SK-N-SH (cell line): Measurements from ENCODE around the gene POLDIP3. TPM values are rescaled to one million over a fixed set of nuclear protein-coding genes. Genes with fewer than 3 reads are reported as not detected.

Source experiments
- CTCF ChIA-PET: fragments of 300-600, 350-600 bp; formaldehyde crosslinking; extraction: SDS; loops from one replicate; lab custom pipeline; 2021; lab: Yijun Ruan, JAX
- POLR2A ChIA-PET: fragments of 350-600 bp; sonication (Branson Sonifier 250); formaldehyde crosslinking; extraction: SDS; loops from one replicate; lab custom pipeline; 2020; ENCODE audit warnings: antibody characterized with exemption, inconsistent platforms; lab: Yijun Ruan, JAX
- DNase-seq: peaks from one replicate; pipeline ENCODE4 v3.0.0; 2012
- H2AFZ ChIP-seq: fragments of 200-600 bp; sonication (generic); 2 replicates; pipeline ENCODE4 v1.8.1; 2016; ENCODE audit warnings: antibody characterized with exemption, mild to moderate bottlenecking, low read depth
- H3F3A ChIP-seq: fragments of 200-600 bp; sonication (generic); replicated peaks from 2 replicates; pipeline ENCODE3; 2016; ENCODE audit warnings: antibody characterized with exemption, mild to moderate bottlenecking; ENCODE audit not compliant: insufficient read depth
- H3K27ac ChIP-seq, 2 experiments: fragments of 200-500 bp in 1 of 2; fragments of 200-600 bp in 1 of 2; sonication (Bioruptor generic) in 1 of 2; sonication (generic), shearing (Covaris generic) in 1 of 2; 2 replicates each; pipeline versions ENCODE4 v1.5.1 to v1.6.1; 2014 to 2016; ENCODE audit warnings: low read depth in 2 of 2, inconsistent platforms in 1 of 2, low read length in 1 of 2, mild to moderate bottlenecking in 1 of 2, mixed read lengths in 1 of 2
- H3K27me3 ChIP-seq: fragments of 200-600 bp; sonication (generic), shearing (Covaris generic); 2 replicates; pipeline ENCODE4 v1.6.1; 2016; ENCODE audit warnings: mixed run types; ENCODE audit not compliant: insufficient read depth
- H3K36me3 ChIP-seq, 2 experiments: fragments of 200-500 bp in 1 of 2; fragments of 200-600 bp in 1 of 2; sonication (Bioruptor generic) in 1 of 2; sonication (generic) in 1 of 2; replicated peaks in 1 of 2; 2 replicates each; pipeline versions ENCODE3 to v1.5.1; 2014 to 2016; ENCODE audit warnings: low read length in 1 of 2, mild to moderate bottlenecking in 1 of 2; ENCODE audit not compliant: insufficient read depth in 2 of 2, control insufficient read depth in 1 of 2
- H3K4me1 ChIP-seq, 2 experiments: fragments of 200-500 bp in 1 of 2; fragments of 200-600 bp in 1 of 2; sonication (Bioruptor generic) in 1 of 2; sonication (generic), shearing (Covaris generic) in 1 of 2; 2 replicates each; pipeline versions ENCODE4 v1.5.1 to v1.6.1; 2014 to 2016; ENCODE audit warnings: low read depth in 1 of 2, low read length in 1 of 2, mixed run types in 1 of 2; ENCODE audit not compliant: insufficient read depth in 2 of 2, control insufficient read depth in 1 of 2
- H3K4me2 ChIP-seq: fragments of 200-600 bp; sonication (generic), shearing (Covaris generic); 2 replicates; pipeline ENCODE4 v1.6.1; 2017; ENCODE audit warnings: mixed run types
- H3K4me3 ChIP-seq, 2 experiments: fragments of 200-500 bp in 1 of 2; fragments of 200-600 bp in 1 of 2; sonication (Bioruptor generic) in 1 of 2; sonication (generic), shearing (Covaris generic) in 1 of 2; 2 replicates each; pipeline versions ENCODE4 v1.5.1 to v1.8.1; 2014 to 2016; ENCODE audit warnings: low read depth in 2 of 2, inconsistent platforms in 1 of 2, low read length in 1 of 2, mild to moderate bottlenecking in 1 of 2, mixed read lengths in 1 of 2, moderate library complexity in 1 of 2
- H3K79me2 ChIP-seq: fragments of 200-600 bp; sonication (generic); 2 replicates; pipeline ENCODE4 v1.8.1; 2017; ENCODE audit warnings: mild to moderate bottlenecking; ENCODE audit not compliant: insufficient read depth
- H3K9ac ChIP-seq: fragments of 200-600 bp; sonication (generic); 2 replicates; pipeline ENCODE4 v1.6.1; 2017; ENCODE audit warnings: mixed run types
- H3K9me2 ChIP-seq: fragments of 200-600 bp; sonication (generic); 2 replicates; pipeline ENCODE4 v1.6.1; 2017; ENCODE audit warnings: mixed run types
- H3K9me3 ChIP-seq: fragments of 200-600 bp; sonication (generic); 2 replicates; pipeline ENCODE4 v1.6.1; 2017; ENCODE audit warnings: mixed run types, mild to moderate bottlenecking, moderate library complexity
- H4K20me1 ChIP-seq: fragments of 200-600 bp; sonication (generic); 2 replicates; pipeline ENCODE4 v1.6.1; 2017; ENCODE audit warnings: mild to moderate bottlenecking, mixed run types; ENCODE audit not compliant: insufficient read depth
- CHD2 ChIP-seq: fragments of 150-350 bp; IDR thresholded peaks from 2 replicates; pipeline ENCODE4 v1.6.1; 2018; ENCODE audit warnings: low read length; ENCODE audit not compliant: partially characterized antibody
- ELF1 ChIP-seq: IDR thresholded peaks from 2 replicates; pipeline ENCODE4 v1.4.0; 2012
- EP300 ChIP-seq, 2 experiments: IDR thresholded peaks; 2 replicates each; pipeline versions ENCODE4 v1.4.0 to v1.6.1; 2012; ENCODE audit warnings: borderline replicate concordance in 1 of 2, low read depth in 1 of 2, low read length in 1 of 2
- FOXJ3 ChIP-seq: sonication (generic); formaldehyde crosslinking; IDR thresholded peaks from 2 replicates; pipeline ENCODE4 v1.5.1; 2020; ENCODE audit warnings: mild to moderate bottlenecking, missing genetic modification reagents
- GABPA ChIP-seq: IDR thresholded peaks from 2 replicates; pipeline ENCODE4 v1.4.0; 2012; ENCODE audit warnings: low read depth, mild to moderate bottlenecking
- GATA2 ChIP-seq: sonication (generic); formaldehyde crosslinking; IDR thresholded peaks from 2 replicates; pipeline ENCODE4 v1.5.0; 2020; ENCODE audit warnings: mild to moderate bottlenecking, missing genetic modification reagents
- JUND ChIP-seq: IDR thresholded peaks from 2 replicates; pipeline ENCODE4 v1.4.0; 2012
- NFIC ChIP-seq: IDR thresholded peaks from 2 replicates; pipeline ENCODE4 v1.4.0; 2012; ENCODE audit warnings: borderline replicate concordance
- NRF1 ChIP-seq: IDR thresholded peaks from 2 replicates; pipeline ENCODE4 v1.6.1; 2012; ENCODE audit warnings: low read depth, mild to moderate bottlenecking, low read length
- PBX3 ChIP-seq: IDR thresholded peaks from 2 replicates; pipeline ENCODE4; 2012
- POLR2AphosphoS5 ChIP-seq: IDR thresholded peaks from 2 replicates; pipeline ENCODE4 v1.6.1; 2012; ENCODE audit warnings: low read depth, low read length
- RAD21 ChIP-seq: IDR thresholded peaks from 2 replicates; pipeline ENCODE4 v1.6.1; 2012; ENCODE audit warnings: mild to moderate bottlenecking, low read length
- REST ChIP-seq: IDR thresholded peaks from 2 replicates; pipeline ENCODE4 v1.6.1; 2012; ENCODE audit warnings: mild to moderate bottlenecking, low read depth, low read length, moderate library complexity
- RXRA ChIP-seq: IDR thresholded peaks from 2 replicates; pipeline ENCODE4 v1.4.0; 2012; ENCODE audit warnings: low read depth, mild to moderate bottlenecking, borderline replicate concordance
- SMC3 ChIP-seq: IDR thresholded peaks from 2 replicates; pipeline ENCODE4 v1.6.1; 2012; ENCODE audit warnings: low read depth, low read length, improper control_type of control experiment
- TCF12 ChIP-seq: IDR thresholded peaks from 2 replicates; pipeline ENCODE4 v1.4.0; 2012
- TEAD4 ChIP-seq: IDR thresholded peaks from 2 replicates; pipeline ENCODE4 v1.4.0; 2012; ENCODE audit warnings: mild to moderate bottlenecking, borderline replicate concordance; ENCODE audit not compliant: insufficient read depth
- USF1 ChIP-seq: IDR thresholded peaks from 2 replicates; pipeline ENCODE4 v1.4.0; 2012; ENCODE audit warnings: low read depth, borderline replicate concordance
- USF2 ChIP-seq: fragments of 150-350 bp; IDR thresholded peaks from 2 replicates; pipeline ENCODE4 v1.6.1; 2017; ENCODE audit warnings: antibody characterized with exemption, low read length, low read depth, borderline replicate concordance
- WGBS: methylation state at CpG from one replicate; pipeline ENCODE4 v1.1.6; 2017; ENCODE audit warnings: low lambda C conversion rate; 5-methylcytosine and 5-hydroxymethylcytosine counted together
- polyA plus RNA-seq, 3 experiments: library from polyadenylated mRNA; depleted of rRNA; stranded (reverse); fragments of >200 nt; gene quantifications; 2 replicates each; pipeline ENCODE4 v1.2.3, GENCODE V29; 2012
- TF ChIP-seq, protein P1 (sequence below): IDR thresholded peaks from 2 replicates; pipeline ENCODE4 v1.4.0; 2012; ENCODE audit warnings: low read depth

POLDIP3 gene
- polyA plus RNA-seq, 1 of the 3 experiments (the other 2 are of a cell fraction): 18.8 TPM

- TF ChIP-seq, protein P1, sequence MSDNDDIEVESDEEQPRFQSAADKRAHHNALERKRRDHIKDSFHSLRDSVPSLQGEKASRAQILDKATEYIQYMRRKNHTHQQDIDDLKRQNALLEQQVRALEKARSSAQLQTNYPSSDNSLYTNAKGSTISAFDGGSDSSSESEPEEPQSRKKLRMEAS: no peak
- TF ChIP-seq SMC3 (no peak), NFIC (no peak), JUND (no peak), TEAD4 (no peak), REST (no peak), ELF1 (no peak), GATA2 (CRISPR knock-in tag) (no peak), TCF12 (no peak), PBX3 (no peak)
- TF ChIP-seq, all 33 proteins: peak for 0
- Histone ChIP-seq H3K36me3 (peaks cover 0 to 6% of the 10 kb centered on the region in 2 experiments), H3K9me2 (no peaks in the 10 kb centered on the region), H3K27me3 (no peaks in the 10 kb centered on the region), H3K27ac (no peak overlapping the region), H3K9ac (no peak overlapping the region), H3K4me1 (no peaks in the 10 kb centered on the region), H3K4me3 (no peak overlapping the region), H3K79me2 (no peaks in the 10 kb centered on the region; the same call in 1 of the 2 replicates), H3K9me3 (no peaks in the 10 kb centered on the region), H3K4me2 (no peak overlapping the region), H4K20me1 (no peaks in the 10 kb centered on the region), H2AFZ (no peak overlapping the region), H3F3A (no peaks in the 10 kb centered on the region)
- no CpG with 5 or more reads among the region's 25 CpGs for WGBS
- CTCF ChIA-PET: no interaction called here
- POLR2A ChIA-PET: interaction anchor here (1.4 kb wide), 1 partner anchor 12 kb away, joined by 6 read pairs; the partner anchor contains the start of gene POLDIP3
- DNase-seq: no peak
Observed at GRCh38 chr22:42626951-42627625, 12.4 kb upstream of the POLDIP3 start.

GRCh38 chr22:42626431-42626830, 11.7 kb upstream of the POLDIP3 start:
- H3K79me2 ChIP-seq: no peaks in the 10 kb centered on the region
- no peak for DNase-seq
- H2AFZ ChIP-seq: no peak overlapping the region
- H3K4me3 ChIP-seq: no peak overlapping the region
- H4K20me1 ChIP-seq: no peaks in the 10 kb centered on the region
- H3K9me2 ChIP-seq: no peaks in the 10 kb centered on the region
- no peak overlapping the region for H3K27ac ChIP-seq
- H3K9me3 ChIP-seq: no peaks in the 10 kb centered on the region
- ChIA-PET CTCF (no interaction called here), POLR2A (interaction anchor here (1.4 kb wide), 1 partner anchor 11 kb away, joined by 6 read pairs; the partner anchor contains the start of gene POLDIP3)
- H3K36me3 ChIP-seq: peaks cover 0 to 6% of the 10 kb centered on the region in 2 experiments
- no peaks in the 10 kb centered on the region for H3K27me3 ChIP-seq
- H3K9ac ChIP-seq: no peak overlapping the region
- H3F3A ChIP-seq: no peaks in the 10 kb centered on the region
- H3K4me1 ChIP-seq: no peaks in the 10 kb centered on the region
- WGBS: 95% methylated on average over 4 of the region's 7 CpGs
- no peak overlapping the region for H3K4me2 ChIP-seq
- TF ChIP-seq NRF1: no peak
- no peak for TF ChIP-seq EP300 (IDR thresholded peaks at IDR 0.05; ENCODE audit: borderline replicate concordance in 1 of 2, low read depth in 1 of 2, low read length in 1 of 2)
- TF ChIP-seq RXRA: no peak
- TF ChIP-seq USF1: no peak
- TF ChIP-seq TEAD4: no peak
- TF ChIP-seq GABPA: no peak
- no peak for TF ChIP-seq ELF1
- no peak for TF ChIP-seq SMC3
- no peak for TF ChIP-seq POLR2AphosphoS5
- no peak for TF ChIP-seq RAD21
- no peak for TF ChIP-seq USF2
- TF ChIP-seq JUND: no peak
- TF ChIP-seq CHD2: no peak
- TF ChIP-seq FOXJ3 (CRISPR knock-in tag): no peak
